Ureter (tissue), 1 donor: ENCODE data around the gene WWOX. TPM values are rescaled to one million over a fixed set of nuclear protein-coding genes. Genes with fewer than 3 reads are reported as not detected.

Experiments used
- DNase-seq: peaks from one replicate; pipeline ENCODE4 v3.0.0-alpha.2; 2020; ENCODE audit warnings: low spot score
- total RNA-seq: library from RNA; stranded (reverse); gene quantifications from one replicate; pipeline ENCODE4 v1.2.4, GENCODE V29; 2023
- donor health status: DM: yes; HTN: yes; CAD: no.

The WWOX gene
- total RNA-seq, 1 donor from 2014 or later: 23.5 TPM

DNA sequence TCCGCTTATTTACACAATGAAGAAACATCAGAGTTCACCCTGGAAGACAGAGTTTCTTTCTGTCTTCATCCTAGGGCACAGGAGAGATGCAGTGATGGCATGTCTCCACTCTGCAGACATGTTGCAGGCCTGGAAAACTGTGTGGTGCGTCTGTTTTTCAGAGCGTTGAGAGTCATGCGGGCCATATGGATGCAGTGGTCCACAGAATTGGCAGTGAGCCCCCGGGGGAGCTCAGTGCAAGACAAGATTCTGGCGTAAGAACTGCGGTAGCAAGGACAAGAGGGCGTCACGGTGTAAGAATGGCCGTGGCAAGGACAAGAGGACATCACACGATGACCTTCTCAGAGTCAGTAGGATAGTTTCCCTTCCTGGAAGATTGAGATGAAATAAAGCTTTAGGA lies 847.1 kb downstream of the WWOX start:
- no peak for DNase-seq

DNA sequence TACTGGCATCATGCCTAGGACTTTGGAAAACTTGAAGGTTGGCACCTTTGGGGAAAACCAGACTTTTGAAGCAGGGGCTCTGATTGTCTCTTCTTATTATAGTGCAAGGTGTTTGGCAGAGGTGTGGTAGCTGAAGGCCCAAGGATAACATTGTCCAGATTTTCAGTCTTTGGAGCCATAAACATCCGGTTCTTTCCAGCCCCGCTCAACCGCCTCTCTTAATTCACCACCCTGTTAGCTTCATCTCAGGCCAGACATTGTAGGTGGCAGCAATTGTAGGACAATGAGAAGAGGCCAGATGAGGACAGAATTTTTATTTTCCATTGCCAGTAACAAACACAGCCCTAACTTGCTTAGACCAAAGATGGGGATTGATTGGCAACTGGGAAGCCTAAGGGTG lies 851.3 kb downstream of the WWOX start:
- no peak for DNase-seq

DNA sequence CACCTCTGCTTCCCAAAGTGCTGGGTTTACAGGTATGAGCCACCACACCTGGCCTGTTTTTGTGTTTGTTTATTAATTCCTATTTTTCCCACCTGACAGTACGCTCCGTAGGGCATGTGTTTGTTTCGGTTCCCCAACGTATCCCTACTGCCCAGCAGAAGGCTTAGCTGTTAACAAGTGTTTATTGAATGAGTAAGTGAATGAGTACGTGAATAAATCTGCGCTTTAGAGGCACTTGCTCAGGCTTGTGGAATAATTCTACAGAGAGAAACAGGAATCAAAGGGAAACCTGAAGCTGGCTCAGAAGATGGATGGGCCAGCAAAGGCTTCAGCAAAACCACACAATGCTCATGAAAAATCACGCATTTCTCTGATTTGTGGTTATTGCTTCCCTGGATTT lies 853.2 kb downstream of the WWOX start:
- no peak for DNase-seq

DNA sequence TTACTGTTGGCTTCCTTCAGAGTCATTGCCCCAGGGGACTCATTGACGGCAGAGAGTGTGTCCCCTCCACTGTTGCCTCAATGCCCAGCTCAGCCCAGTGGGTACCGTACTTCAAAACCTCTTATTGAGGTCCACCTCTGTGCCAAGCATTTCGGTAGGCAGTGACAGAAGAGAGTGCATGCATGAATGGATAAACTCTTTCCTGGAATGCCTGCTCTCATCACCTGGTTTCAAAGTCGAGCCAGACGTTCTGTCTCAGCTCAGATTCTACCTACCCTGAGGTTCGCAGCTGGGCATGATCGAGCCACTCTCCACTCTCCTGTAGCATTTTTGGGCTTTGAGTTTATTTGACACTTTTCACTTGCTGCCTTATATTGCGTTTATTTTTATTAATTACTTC lies 854.1 kb downstream of the WWOX start:
- DNase-seq: no peak

DNA sequence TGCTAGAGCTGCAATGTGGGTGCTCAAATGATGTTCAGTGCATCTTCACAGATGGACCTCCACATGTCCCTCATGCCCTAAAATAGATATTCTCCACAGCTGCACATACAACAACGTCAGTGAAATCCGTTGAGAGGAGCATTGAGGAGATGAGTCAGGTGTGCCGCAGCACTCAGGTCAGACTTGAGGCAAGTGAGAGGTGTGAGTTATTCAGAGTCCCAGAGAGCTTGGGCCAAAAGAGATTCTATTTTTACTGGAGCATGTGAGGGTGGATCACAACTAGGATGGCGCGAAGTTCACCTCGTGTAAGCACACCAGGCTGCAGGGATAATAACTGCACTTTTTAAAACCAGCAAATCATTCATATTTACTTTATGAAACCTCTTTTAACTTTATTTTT lies 855.8 kb downstream of the WWOX start:
- DNase-seq: no peak

DNA sequence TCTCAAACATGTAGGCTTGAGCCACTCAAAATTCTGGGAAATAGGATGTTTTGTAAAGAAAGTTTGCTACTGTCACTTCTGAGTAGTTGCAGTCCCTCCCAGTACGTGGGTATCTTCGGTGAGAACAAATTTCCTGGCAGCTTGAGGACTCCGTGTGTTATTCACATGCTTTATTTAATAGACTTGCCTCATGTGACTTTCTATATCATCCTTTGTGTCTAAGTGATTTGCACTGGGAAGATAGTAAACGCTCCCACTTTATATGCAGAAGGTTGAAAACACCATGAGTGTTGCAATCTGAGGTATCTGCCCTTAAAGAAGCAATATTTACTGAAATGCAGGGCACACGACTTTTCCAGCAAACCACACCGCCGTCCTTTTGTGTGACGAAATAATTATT lies 857.4 kb downstream of the WWOX start:
- DNase-seq: no peak

DNA sequence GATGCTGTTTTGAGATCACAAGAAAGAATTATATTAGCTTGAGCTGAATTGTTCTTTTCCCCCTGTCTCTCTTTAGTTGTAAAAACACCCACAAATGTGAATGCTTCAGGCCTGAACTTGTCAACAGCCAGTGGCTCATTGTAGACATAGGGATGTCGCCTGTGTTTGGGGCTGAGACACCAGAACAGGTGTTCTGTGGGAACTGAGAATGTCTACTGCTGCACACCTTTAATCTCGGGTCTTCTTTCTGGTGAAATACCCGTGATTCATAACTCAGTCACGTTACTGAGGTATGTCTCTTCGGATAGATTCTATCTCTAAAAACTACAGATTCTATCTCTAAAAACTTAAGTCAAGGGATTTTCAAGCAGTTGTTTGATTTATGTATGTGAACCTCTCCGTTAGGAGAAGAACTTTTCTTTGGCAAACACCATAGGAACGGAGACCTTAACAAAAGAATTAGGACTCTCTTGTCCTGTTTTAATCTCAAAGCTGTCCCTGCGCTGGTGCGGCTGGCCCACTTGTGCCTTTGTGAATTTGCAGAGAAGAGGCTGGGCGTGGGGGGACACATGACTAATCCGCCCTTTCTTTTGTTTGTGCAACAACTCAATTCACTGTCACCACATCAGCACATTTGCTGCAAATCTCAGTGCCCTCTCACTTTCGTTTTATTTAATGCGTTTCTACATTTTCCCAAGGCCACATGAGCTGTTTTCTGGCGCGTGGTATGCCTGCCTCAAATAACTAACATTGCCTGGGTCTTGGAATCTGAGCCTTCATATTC lies 858.1 kb downstream of the WWOX start:
- DNase-seq: no peak

DNA sequence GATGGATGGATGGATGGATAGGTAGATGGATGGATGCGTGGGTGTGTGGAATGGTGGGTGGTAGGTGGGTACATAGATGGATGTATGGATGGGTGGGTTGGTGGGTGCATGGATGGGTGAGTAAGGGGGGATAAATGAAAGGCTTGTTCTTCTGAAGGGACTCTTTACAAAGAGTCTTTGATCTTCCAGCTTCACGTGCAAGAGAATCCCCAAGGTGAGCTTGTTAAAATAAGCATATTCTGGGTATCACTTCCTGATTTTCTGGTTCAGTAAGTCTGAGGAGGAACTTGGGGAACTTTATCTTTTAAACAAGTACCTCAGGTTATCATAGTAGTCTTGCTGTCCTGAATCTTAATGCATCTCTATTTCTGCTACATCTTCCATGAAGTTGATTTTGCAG lies 862.0 kb downstream of the WWOX start:
- no peak for DNase-seq

DNA sequence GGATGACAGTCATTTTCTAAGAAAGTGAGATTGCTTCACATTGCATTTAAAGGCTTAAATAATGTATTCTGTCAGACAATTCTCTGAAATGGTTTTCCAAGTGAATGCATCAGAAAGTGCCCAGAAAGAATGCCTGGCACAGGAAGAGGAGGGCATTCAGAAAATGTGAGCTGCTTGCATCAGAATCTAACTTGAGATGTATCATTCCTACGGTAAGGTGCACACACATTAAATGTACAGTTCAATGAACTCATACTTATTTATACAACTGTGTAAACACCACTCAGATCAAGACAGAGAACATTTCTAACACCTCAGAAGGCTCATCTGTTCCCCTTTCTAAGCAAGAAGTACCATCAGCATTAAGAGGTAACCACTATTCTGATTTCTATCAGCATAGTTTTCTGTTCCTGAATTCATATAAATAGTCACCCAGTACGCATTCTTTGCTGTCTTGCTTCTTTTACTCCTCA lies 863.0 kb downstream of the WWOX start:
- DNase-seq: no peak

DNA sequence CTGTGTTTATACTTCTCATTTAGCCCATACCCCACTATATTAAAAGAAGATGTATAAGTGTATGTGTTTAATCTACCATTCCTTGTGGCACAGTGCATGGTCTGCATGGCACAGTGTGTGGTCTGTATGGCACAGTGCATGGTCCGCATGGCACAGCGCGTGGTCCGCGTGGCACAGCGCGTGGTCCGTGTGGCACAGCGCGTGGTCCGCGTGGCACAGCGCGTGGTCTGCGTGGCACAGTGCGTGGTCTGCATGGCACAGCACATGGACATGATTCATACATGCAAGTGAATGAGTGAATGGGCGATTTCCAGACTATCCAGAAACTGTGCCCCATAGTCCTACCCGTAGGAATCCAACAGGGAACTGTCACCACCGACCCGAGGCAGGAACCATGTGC lies 868.5 kb downstream of the WWOX start:
- no peak for DNase-seq

DNA sequence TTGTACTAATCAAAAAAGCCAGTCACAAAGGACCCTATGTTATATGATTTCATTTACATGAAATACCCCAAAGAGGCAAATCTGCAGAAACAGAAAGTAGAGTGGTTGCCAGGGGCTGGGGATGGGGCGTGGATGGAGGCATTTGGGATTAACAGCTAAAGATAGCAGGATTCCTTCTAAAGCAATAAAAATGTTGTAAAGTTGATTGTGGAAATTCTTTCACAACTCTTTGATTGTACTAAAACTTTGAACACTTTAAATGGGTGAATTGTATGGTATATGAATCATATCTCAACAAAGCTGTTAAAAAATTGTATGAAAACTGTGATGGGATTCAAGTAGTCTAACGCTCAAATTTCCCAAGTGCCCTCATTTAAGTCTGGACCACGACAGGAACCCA lies 870.3 kb downstream of the WWOX start:
- no peak for DNase-seq

DNA sequence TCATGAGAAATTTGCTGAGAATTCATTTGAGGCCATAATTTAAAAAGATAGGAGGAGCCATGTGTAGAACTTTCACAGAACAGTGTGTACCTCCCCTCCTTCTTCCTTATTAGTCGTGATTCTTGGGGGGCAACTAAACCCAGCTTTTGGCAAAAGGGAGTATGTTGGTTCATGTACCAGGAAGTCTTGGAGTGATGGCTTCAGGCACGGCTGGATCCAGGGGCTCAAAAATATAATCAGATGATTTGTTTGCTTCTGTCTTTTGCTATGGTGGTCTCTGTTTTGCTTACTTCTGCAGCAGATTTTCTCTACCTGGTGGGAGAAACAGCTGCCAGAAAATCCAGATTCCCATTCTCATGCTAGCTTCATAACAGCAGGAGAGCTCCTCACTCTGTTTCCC lies 871.2 kb downstream of the WWOX start:
- DNase-seq: no peak

DNA sequence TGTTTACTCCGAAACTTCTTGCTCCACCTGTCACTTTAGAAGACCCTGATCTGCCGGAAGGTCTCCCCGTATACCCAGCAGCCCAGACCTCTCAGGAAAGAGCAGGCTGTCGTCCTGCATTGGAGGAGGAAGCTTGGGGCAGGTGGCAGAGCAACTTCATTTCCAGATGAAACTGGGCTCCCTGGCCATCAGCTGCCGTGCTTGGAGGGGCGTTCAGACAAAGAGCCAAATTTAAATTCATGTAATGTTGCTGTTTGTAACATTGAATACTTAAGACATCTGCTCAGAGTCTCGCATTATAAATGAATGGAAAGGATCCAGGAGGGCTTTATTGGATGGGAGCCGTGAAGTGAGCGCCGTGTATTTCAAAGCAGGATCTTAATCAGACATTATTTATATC lies 872.6 kb downstream of the WWOX start:
- DNase-seq: no peak

DNA sequence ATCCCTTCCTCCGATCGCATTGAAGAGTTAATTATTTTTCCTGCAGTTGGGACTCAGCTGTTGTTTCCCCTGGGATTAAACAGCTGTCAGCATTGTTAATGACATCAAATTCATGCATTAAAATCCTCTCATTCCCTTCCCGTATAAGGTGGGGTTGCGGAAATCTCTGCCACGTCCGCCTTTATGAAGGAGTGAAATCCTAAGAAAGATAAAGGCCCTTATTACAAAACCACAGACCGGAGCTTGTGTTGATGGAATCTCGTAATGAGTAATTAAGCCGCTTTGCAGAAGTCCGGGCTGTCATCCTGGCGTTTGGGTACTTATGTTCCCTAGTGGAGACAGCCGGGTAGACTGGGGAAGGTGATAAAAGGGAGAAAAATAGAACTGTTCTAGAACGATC lies 873.5 kb downstream of the WWOX start:
- no peak for DNase-seq

DNA sequence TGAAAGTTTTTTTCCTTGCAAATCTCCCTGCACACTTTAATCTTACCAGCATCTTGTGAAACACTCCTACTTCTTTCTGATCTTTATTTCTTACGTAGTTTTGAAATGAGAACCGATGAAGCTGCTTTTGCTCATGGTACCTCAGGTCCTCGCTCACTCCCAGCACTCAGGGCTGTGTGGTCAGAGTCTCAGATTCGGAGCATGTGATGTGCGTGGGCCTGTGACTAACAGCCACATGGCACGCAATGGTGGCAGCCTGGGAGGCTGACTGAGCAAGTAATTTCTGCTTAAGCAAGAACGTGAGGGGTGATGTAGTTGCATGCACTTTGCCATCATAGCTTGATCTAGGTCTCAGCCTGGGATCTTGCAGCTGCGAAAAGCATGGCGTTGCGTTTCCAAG lies 876.8 kb downstream of the WWOX start:
- no peak for DNase-seq

DNA sequence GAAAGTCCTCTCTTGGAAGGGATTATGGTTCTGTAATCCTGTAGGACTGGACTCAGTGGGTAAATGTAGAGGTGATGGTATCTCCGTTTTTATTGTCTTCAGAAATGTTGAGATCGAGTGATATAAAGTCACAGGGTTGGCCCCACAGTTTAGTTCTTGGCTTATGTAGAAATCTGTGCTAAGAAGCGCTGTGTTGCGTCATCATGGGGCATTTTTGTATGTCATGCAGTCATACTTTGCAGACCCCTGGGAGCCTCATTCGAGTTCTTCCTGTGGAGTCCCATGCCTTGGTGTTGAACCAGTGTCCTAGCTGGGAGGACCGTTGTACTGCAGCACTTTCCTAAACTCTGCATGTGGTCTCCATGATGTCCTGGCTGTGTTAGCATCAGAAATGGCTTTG lies 881.4 kb downstream of the WWOX start:
- DNase-seq: no peak

DNA sequence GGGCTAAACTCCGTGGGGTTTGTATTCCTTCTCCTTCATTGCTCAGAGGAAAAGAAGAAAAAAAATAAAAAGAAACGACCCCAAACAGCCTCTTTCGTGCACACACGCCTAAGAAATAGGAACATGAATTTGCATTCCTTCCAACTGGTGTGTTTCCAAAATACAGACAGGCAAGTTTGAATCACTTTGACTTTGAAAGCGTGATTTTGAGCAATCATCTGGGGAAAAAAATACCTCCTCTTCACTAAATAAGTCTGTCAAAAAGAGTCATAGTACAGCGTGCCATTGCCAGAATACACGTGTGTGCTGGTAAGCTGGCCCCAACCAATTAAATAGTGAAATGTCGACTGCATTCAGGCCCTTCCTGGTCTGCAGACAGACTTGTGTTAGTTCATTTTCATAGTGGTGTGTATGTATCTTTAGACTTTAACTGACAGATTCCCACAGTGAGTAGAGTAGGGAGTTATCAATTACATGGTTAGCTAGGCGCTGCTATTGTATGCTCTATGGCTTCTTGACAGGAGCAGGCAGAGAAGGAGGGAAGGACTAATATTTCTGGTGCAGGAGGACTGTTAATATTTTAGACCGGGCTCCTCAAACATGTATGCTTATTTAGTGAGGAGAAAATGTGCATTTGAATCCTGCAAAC lies 882.8 kb downstream of the WWOX start:
- no peak for DNase-seq

DNA sequence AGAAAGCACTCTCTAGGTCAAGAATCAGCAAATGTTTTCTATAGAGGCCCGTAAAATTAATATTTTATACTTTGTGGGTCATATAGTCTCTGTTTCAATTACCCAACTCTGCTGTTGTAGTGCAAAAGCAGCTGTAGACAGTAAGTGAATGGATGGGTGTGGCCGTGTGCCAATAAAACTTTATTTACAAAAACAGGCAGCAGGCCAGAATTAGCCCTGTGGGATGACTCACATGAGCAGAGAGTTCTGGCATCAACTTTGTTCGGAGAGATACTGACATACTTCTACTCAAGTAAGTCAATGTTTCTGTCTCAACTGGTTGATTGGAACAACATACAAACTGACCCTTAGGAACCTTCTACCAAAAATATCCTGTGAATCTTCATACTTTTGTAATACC lies 884.9 kb downstream of the WWOX start:
- no peak for DNase-seq

DNA sequence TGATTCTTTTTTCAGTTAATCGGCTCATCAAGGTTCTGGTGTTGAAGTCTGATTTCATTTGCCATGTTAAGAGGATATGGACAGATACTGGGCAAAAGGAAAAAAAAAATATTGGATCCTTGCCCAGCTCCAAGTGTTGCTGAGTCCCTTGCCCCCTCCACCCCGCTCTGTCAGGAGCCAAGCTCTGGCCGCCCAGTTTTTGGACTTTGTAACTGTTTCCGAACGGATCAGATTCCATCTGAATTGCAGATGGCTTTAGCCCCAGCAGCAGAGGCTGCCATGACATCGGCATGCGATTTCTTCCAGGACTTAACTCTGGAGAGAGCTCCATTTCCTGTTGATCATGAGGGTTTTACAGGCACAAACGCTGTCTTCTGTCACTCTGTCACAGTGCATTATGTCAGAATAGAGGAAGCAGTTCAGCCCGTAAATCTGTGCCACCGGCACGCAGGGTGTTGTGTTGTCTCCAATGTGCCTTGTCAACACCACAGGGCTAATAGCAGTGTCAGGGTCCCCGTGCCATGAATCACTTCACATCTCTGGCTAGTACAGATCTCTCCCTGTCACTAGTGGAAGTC lies 885.5 kb downstream of the WWOX start:
- DNase-seq: no peak

DNA sequence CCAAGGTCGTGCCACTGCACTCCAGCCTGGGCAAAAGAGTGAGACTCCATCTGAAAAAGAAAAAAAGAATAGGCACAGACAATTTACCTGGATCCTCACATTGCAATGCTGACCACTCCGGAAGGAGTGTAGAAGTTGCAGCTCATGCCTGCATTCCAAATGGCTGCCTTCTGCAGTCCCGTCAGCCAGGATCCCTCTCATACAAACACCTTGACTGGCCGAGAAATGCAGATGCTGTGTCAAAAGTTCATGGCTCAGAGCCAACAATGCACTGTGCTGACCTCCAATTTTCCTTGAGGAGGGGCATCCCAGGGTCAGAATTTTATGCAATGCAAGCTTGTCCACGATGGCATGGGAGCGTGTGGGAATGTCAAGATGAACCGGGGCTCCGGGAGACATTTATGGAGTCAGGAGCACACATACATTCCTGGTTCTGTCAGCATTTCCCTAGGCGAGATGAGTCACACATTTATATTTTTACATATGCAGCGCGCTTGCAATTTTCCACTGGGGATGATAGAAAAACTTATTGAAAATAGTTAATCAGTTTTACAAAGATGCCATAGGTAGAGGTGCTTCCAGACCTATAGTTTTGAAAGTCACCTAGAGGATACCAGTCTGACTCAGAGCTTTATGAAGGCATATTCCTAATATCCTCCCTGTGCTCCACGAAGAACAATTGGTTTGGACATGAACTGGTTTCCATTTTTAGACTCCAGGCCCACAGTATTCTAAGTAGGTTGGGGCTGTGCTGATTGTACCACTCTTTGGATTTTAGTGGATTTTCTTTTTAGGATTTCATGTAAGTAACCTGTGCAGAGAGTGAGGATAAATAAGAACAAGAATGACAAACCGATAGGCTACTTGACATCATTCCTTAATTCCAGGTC lies 886.5 kb downstream of the WWOX start:
- no peak for DNase-seq

DNA sequence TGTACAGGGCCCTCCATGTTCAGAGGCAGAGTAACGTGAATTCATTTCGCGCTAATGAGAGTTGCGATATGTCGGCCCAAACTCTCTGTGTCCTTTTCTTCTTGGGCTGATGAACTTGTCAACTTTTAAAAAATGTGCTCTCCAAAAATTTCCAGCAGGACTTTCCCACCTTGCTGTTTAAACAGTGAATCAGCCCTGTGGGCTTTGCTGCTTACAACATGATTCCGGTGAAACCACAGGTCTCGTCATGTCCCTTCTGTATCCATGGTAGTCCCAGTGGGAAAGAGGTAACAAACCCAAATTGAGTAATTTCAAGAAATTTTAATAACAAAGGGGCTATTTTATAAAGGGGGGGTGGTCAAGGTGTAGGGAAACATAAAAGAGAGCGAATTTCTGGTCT lies 888.2 kb downstream of the WWOX start:
- DNase-seq: no peak

DNA sequence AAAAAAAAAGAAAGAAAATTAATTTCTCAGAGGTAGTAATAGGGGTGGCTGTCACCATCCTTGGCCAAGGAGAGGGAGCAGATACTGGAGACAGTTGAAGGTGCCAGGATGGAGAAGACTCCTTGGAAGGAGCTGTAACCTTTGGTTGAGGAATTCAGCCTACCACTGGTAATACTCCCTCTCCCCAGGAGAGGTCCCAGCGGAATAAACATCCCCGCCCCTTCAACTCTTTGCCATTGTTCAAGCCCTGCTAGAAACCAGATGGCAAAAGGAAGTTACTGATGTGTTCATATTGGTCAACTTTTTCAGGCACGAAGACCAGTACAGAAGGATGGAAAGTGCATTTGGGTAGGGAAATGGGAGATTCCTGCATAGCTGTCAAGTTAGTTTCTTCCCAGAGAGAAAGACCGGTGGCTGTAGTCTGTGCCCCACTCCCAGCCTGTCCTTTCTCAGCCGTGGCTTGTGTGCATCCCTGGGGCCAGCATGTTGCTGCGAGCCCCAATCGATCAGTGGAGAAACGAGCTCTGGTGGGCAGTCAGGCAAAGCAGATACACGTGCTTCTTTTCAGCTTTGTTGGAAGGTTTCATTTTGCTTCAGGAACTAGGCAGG lies 889.0 kb downstream of the WWOX start:
- DNase-seq: no peak
